HCT116 (cell line): ENCODE measurements around the gene PARVB.

Experiments
- CBX3 ChIP-seq: IDR thresholded peaks from 2 replicates; pipeline ENCODE4 v1.6.1; 2012; ENCODE audit warnings: low read depth
- EGR1 ChIP-seq: IDR thresholded peaks from 2 replicates; pipeline ENCODE4 v1.6.1; 2012; ENCODE audit warnings: low read depth
- EZH2 ChIP-seq: fragments of 200-600 bp; sonication (generic); IDR thresholded peaks from 2 replicates; pipeline ENCODE4 v1.6.1; 2017; ENCODE audit warnings: antibody characterized with exemption, mixed run types
- EZH2phosphoT487 ChIP-seq: fragments of 200-600 bp; IDR thresholded peaks from 2 replicates; pipeline ENCODE4 v1.6.1; 2018; ENCODE audit warnings: antibody characterized with exemption, borderline replicate concordance
- FOSL1 ChIP-seq: IDR thresholded peaks from 2 replicates; pipeline ENCODE4 v1.6.1; 2012; ENCODE audit warnings: low read depth
- MAX ChIP-seq: IDR thresholded peaks from 2 replicates; pipeline ENCODE4 v1.6.1; 2012
- POLR2A ChIP-seq: IDR thresholded peaks from 2 replicates; pipeline ENCODE4 v1.7.0; 2011; ENCODE audit warnings: borderline replicate concordance; ENCODE audit not compliant: insufficient read depth, insufficient read length; ENCODE audit errors: extremely low read depth
- POLR2AphosphoS5 ChIP-seq: IDR thresholded peaks from 2 replicates; pipeline ENCODE4 v1.6.1; 2011; ENCODE audit warnings: mild to moderate bottlenecking, low read depth, low read length, moderate library complexity
- REST ChIP-seq: IDR thresholded peaks from 2 replicates; pipeline ENCODE4 v1.6.1; 2012; ENCODE audit warnings: low read depth
- SIN3A ChIP-seq: IDR thresholded peaks from 2 replicates; pipeline ENCODE4 v1.6.1; 2012; ENCODE audit warnings: low read depth
- YY1 ChIP-seq: IDR thresholded peaks from 2 replicates; pipeline ENCODE4 v1.6.1; 2011; ENCODE audit warnings: low read length, low read depth, moderate library complexity, mild to moderate bottlenecking; ENCODE audit not compliant: insufficient replicate concordance; ENCODE audit errors: extremely low read depth
- ZFX ChIP-seq: fragments of 450-650 bp; IDR thresholded peaks from 2 replicates; pipeline ENCODE4 v1.6.1; 2017
- ZNF274 ChIP-seq: fragments of 200-500 bp; sonication (Bioruptor generic); IDR thresholded peaks from 2 replicates; pipeline ENCODE4 v1.6.1; 2014; ENCODE audit warnings: mild to moderate bottlenecking, low read depth, low read length, inconsistent platforms
- TF ChIP-seq, protein P1 (sequence below), 3 experiments: fragments of 200-600 bp in 1 of 3; sonication (generic) in 1 of 3; IDR thresholded peaks in 2 of 3; conservative IDR thresholded peaks in 1 of 3; 2 replicates each; pipeline ENCODE4 v1.5.1; 2012 to 2017; ENCODE audit warnings: low read depth in 2 of 3, low read length in 2 of 3, antibody characterized with exemption in 1 of 3, borderline replicate concordance in 1 of 3, control low read depth in 1 of 3, mild to moderate bottlenecking in 1 of 3, mixed read lengths in 1 of 3, mixed run types in 1 of 3, moderate library complexity in 1 of 3; ENCODE audit not compliant: insufficient read depth in 1 of 3

DNA sequence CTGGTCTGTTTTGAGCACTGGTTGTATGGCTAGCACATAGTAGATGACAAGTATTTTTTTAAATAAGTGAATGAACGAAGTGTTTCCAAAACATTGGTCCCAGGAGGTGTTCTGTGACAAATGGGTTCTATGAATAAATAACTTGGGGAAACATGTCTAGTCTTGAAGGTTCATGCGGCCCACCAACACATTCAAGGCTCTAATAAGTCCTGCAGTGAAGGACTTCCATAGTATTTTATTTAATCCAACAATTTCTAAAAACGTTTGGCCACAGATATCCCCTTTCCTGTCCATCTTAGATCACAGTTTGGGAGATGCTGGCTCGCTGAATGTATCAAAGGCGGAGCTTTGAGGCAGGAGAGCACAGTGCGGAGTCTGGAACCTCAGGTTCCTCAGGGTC, 179.1 kb downstream of the PARVB start:
- TF ChIP-seq POLR2A (no peak), POLR2AphosphoS5 (no peak), EZH2 (no peak), ZFX (no peak), EGR1 (no peak), CBX3 (no peak), MAX (no peak), FOSL1 (no peak), ZNF274 (no peak), REST (no peak), YY1 (no peak), SIN3A (no peak), EZH2phosphoT487 (no peak)
- TF ChIP-seq, protein P1, sequence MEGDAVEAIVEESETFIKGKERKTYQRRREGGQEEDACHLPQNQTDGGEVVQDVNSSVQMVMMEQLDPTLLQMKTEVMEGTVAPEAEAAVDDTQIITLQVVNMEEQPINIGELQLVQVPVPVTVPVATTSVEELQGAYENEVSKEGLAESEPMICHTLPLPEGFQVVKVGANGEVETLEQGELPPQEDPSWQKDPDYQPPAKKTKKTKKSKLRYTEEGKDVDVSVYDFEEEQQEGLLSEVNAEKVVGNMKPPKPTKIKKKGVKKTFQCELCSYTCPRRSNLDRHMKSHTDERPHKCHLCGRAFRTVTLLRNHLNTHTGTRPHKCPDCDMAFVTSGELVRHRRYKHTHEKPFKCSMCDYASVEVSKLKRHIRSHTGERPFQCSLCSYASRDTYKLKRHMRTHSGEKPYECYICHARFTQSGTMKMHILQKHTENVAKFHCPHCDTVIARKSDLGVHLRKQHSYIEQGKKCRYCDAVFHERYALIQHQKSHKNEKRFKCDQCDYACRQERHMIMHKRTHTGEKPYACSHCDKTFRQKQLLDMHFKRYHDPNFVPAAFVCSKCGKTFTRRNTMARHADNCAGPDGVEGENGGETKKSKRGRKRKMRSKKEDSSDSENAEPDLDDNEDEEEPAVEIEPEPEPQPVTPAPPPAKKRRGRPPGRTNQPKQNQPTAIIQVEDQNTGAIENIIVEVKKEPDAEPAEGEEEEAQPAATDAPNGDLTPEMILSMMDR (IDR thresholded peaks at IDR 0.05 in 2 of 3, conservative IDR thresholded peaks at IDR 0.05 in 1 of 3; ENCODE audit: borderline replicate concordance in 1 of 3, insufficient read depth in 1 of 3, low read depth in 2 of 3, low read length in 2 of 3) = no peak
